GM12878 (cell line): ENCODE results near the gene FRK.

Experiments
- BHLHE40 ChIP-seq, 2 experiments: fragments of 450-650 bp in 1 of 2; IDR thresholded peaks; 2 replicates each; pipeline ENCODE4 v1.6.1; 2011 to 2017; ENCODE audit warnings: low read depth in 2 of 2, borderline replicate concordance in 1 of 2, improper control_type of control experiment in 1 of 2, low read length in 1 of 2, mild to moderate bottlenecking in 1 of 2
- CREB1 ChIP-seq: IDR thresholded peaks from 2 replicates; pipeline ENCODE4 v1.6.1; 2012; ENCODE audit warnings: low read depth, mild to moderate bottlenecking, inconsistent platforms
- CTCF ChIP-seq, 3 experiments: IDR thresholded peaks in 2 of 3; conservative IDR thresholded peaks in 1 of 3; 2 replicates each; pipeline ENCODE4 v1.5.1; 2011; ENCODE audit warnings: low read depth in 3 of 3, low read length in 3 of 3, mild to moderate bottlenecking in 3 of 3, control low read depth in 2 of 3, moderate library complexity in 2 of 3, inconsistent platforms in 1 of 3, mixed read lengths in 1 of 3; ENCODE audit not compliant: control insufficient read depth in 2 of 3, insufficient read depth in 1 of 3; ENCODE audit errors: extremely low read depth in 1 of 3
- FOXM1 ChIP-seq: IDR thresholded peaks from 2 replicates; pipeline ENCODE4 v1.6.1; 2012; ENCODE audit warnings: low read depth, mild to moderate bottlenecking, inconsistent platforms, low read length, moderate library complexity
- NFYA ChIP-seq: IDR thresholded peaks from 2 replicates; pipeline ENCODE4 v1.6.1; 2011; ENCODE audit warnings: low read depth, mild to moderate bottlenecking, low read length, improper control_type of control experiment, borderline replicate concordance
- NR2C2 ChIP-seq: IDR thresholded peaks from 2 replicates; pipeline ENCODE4 v1.6.1; 2011; ENCODE audit warnings: borderline replicate concordance, low read depth; ENCODE audit not compliant: control insufficient read depth, insufficient read length
- POLR2A ChIP-seq: IDR thresholded peaks from 2 replicates; pipeline ENCODE4 v1.6.1; 2011; ENCODE audit warnings: low read depth, mild to moderate bottlenecking, low read length
- REST ChIP-seq: IDR thresholded peaks from 2 replicates; pipeline ENCODE4 v1.6.1; 2012; ENCODE audit warnings: mild to moderate bottlenecking, low read depth, low read length
- USF2 ChIP-seq: IDR thresholded peaks from 2 replicates; pipeline ENCODE4 v1.6.1; 2011; ENCODE audit warnings: low read depth, low read length, improper control_type of control experiment, borderline replicate concordance
- ZNF207 ChIP-seq: fragments of 450-650 bp; IDR thresholded peaks from 2 replicates; pipeline ENCODE4 v1.6.1; 2014; ENCODE audit warnings: antibody characterized with exemption, mild to moderate bottlenecking, borderline replicate concordance

- no peak for TF ChIP-seq NFYA
- TF ChIP-seq NR2C2: no peak
- no peak for TF ChIP-seq BHLHE40 (IDR thresholded peaks at IDR 0.05; ENCODE audit: borderline replicate concordance in 1 of 2, low read depth in 2 of 2, low read length in 1 of 2)
- no peak for TF ChIP-seq CTCF (IDR thresholded peaks at IDR 0.05 in 2 of 3, conservative IDR thresholded peaks at IDR 0.05 in 1 of 3; ENCODE audit: control insufficient read depth in 2 of 3, extremely low read depth in 1 of 3, insufficient read depth in 1 of 3, low read depth in 3 of 3, low read length in 3 of 3)
- TF ChIP-seq FOXM1: peak; percentile 77; the same call in 1 of the 2 replicates
- no peak for TF ChIP-seq REST
- no peak for TF ChIP-seq POLR2A
- TF ChIP-seq CREB1: peak; percentile 39; the same call in 1 of the 2 replicates
- TF ChIP-seq USF2: no peak
- TF ChIP-seq ZNF207: no peak
Observed at GRCh38 chr6:116090251-116090650, 29.6 kb upstream of the FRK start.
